Measurements from ENCODE around the gene STMN1. TPM values are rescaled to one million over a fixed set of nuclear protein-coding genes. Genes with fewer than 3 reads are reported as not detected.

Gene STMN1
- total RNA-seq, 2 donors from 2014 or later: 10.9 to 14.4 TPM

DNA sequence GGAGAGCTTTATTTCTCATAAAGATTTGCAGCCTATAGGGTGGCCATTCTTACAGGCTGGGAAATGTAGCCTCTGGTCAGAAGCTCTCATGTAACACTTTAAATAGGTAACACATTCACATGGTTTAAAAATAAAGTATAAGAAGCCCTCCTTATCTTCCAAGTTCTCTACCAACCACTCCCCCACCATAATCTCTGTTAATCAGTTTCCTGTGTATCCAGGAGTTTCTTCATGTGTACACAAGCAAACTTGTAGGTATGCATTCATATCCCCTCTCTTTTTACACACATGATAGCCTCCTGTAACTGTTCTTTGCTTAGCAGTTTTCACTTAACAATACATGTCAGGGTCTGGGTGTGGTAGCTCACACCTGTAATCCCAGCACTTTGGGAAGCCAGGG lies 4.9 kb upstream of the STMN1 start:
- Histone ChIP-seq H3K27me3 (replicated peaks; ENCODE audit: insufficient read depth) (no peaks in the 10 kb centered on the region), H3K36me3 (no peaks in the 10 kb centered on the region), H3K4me3 (no peak overlapping the region), H3K9me3 (no peaks in the 10 kb centered on the region), H3K4me1 (ENCODE audit: control insufficient read depth in 1 of 2, low read depth in 2 of 2) (peaks cover 0 to 8% of the 10 kb centered on the region in 2 donors), H3K27ac (no peak overlapping the region)
- ATAC-seq (ENCODE audit: insufficient number of reproducible peaks, low FRiP score, low read depth): no peak
- DNase-seq (ENCODE audit: low spot score): no peak
- TF ChIP-seq, protein P1, sequence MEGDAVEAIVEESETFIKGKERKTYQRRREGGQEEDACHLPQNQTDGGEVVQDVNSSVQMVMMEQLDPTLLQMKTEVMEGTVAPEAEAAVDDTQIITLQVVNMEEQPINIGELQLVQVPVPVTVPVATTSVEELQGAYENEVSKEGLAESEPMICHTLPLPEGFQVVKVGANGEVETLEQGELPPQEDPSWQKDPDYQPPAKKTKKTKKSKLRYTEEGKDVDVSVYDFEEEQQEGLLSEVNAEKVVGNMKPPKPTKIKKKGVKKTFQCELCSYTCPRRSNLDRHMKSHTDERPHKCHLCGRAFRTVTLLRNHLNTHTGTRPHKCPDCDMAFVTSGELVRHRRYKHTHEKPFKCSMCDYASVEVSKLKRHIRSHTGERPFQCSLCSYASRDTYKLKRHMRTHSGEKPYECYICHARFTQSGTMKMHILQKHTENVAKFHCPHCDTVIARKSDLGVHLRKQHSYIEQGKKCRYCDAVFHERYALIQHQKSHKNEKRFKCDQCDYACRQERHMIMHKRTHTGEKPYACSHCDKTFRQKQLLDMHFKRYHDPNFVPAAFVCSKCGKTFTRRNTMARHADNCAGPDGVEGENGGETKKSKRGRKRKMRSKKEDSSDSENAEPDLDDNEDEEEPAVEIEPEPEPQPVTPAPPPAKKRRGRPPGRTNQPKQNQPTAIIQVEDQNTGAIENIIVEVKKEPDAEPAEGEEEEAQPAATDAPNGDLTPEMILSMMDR (IDR thresholded peaks at IDR 0.05): no peak

DNA sequence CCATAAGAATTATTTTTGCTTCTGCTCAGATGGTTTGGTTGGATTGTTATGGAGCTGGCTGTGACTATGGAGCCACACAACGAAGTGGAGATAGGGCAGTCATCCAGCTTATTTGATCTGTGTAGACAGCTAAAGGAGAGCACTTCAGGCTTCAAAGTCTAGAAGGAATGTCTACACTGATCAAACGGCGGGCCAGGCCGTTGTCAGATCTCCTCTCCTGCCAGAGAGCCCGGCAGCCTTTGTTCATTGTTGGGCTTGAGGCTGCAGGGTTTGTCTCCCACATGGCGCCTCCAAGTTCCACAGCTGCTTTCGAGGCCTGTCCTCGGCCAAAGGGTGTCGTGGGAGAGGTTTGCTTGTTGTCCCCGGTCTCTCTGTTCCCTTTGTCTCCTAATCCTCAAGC lies 2.8 kb upstream of the STMN1 start:
- no peak overlapping the region for H3K4me3 ChIP-seq
- ATAC-seq (ENCODE audit: insufficient number of reproducible peaks, low FRiP score, low read depth) (no peak), DNase-seq (ENCODE audit: low spot score) (no peak)
- no peak overlapping the region for H3K27ac ChIP-seq
- H3K27me3 ChIP-seq (replicated peaks; ENCODE audit: insufficient read depth): no peaks in the 10 kb centered on the region
- TF ChIP-seq, protein P1 (IDR thresholded peaks at IDR 0.05): no peak
- H3K4me1 ChIP-seq (ENCODE audit: control insufficient read depth in 1 of 2, low read depth in 2 of 2): peaks cover 3 to 18% of the 10 kb centered on the region in 2 donors
- H3K36me3 ChIP-seq: no peaks in the 10 kb centered on the region
- H3K9me3 ChIP-seq: no peaks in the 10 kb centered on the region

GRCh38 chr1:25908161-25908560 lies 1.9 kb upstream of the STMN1 start:
- no peaks in the 10 kb centered on the region for H3K9me3 ChIP-seq
- ATAC-seq (ENCODE audit: insufficient number of reproducible peaks, low FRiP score, low read depth): no peak
- peaks cover 3 to 20% of the 10 kb centered on the region in 2 donors for H3K4me1 ChIP-seq (ENCODE audit: control insufficient read depth in 1 of 2, low read depth in 2 of 2)
- H3K27me3 ChIP-seq (replicated peaks; ENCODE audit: insufficient read depth): no peaks in the 10 kb centered on the region
- no peak overlapping the region for H3K4me3 ChIP-seq
- H3K27ac ChIP-seq: no peak overlapping the region
- DNase-seq (ENCODE audit: low spot score): no peak
- H3K36me3 ChIP-seq: no peaks in the 10 kb centered on the region
- TF ChIP-seq, protein P1 (IDR thresholded peaks at IDR 0.05): no peak

DNA sequence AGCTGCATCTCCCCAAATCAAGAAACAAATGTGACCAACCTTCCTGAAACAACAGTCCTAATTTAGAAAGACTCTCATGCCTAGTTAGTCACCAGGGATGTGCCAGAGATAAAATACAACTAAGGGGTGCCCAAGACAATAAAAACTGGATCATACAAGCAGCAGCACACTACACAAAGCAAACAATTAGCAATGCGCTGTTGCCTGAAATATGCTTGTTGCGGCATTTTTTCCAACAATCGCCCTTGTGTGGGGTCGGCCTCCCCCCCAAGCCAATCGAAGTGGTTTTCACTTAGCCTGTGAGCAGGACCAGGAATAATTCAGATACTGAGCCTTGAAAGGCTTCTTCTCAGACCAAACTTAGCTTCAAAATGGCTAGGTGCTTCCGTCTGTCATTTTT lies 1.4 kb upstream of the STMN1 start:
- TF ChIP-seq, protein P1 (IDR thresholded peaks at IDR 0.05): no peak
- no peaks in the 10 kb centered on the region for H3K27me3 ChIP-seq (replicated peaks; ENCODE audit: insufficient read depth)
- ATAC-seq (ENCODE audit: insufficient number of reproducible peaks, low FRiP score, low read depth) (no peak), DNase-seq (ENCODE audit: low spot score) (no peak)
- H3K36me3 ChIP-seq: no peaks in the 10 kb centered on the region
- no peak overlapping the region for H3K4me3 ChIP-seq
- H3K27ac ChIP-seq: no peak overlapping the region
- H3K4me1 ChIP-seq (ENCODE audit: control insufficient read depth in 1 of 2, low read depth in 2 of 2): peaks cover 3 to 20% of the 10 kb centered on the region in 2 donors
- no peaks in the 10 kb centered on the region for H3K9me3 ChIP-seq

GRCh38 chr1:25906644-25907300 lies 553 bp upstream of the STMN1 start:
- TF ChIP-seq, protein P1 (IDR thresholded peaks at IDR 0.05): no peak
- Histone ChIP-seq H3K9me3 (no peaks in the 10 kb centered on the region), H3K4me3 (peak overlapping the region; percentile 88), H3K4me1 (ENCODE audit: control insufficient read depth in 1 of 2, low read depth in 2 of 2) (peaks cover 3 to 20% of the 10 kb centered on the region in 2 donors), H3K27ac (peak overlapping the region; percentile 30 to 43), H3K27me3 (replicated peaks; ENCODE audit: insufficient read depth) (no peaks in the 10 kb centered on the region), H3K36me3 (no peaks in the 10 kb centered on the region)
- no peak for DNase-seq (ENCODE audit: low spot score)
- no peak for ATAC-seq (ENCODE audit: insufficient number of reproducible peaks, low FRiP score, low read depth)
